ENCODE measurements around the gene ZNF816.

ZNF816 gene

DNA sequence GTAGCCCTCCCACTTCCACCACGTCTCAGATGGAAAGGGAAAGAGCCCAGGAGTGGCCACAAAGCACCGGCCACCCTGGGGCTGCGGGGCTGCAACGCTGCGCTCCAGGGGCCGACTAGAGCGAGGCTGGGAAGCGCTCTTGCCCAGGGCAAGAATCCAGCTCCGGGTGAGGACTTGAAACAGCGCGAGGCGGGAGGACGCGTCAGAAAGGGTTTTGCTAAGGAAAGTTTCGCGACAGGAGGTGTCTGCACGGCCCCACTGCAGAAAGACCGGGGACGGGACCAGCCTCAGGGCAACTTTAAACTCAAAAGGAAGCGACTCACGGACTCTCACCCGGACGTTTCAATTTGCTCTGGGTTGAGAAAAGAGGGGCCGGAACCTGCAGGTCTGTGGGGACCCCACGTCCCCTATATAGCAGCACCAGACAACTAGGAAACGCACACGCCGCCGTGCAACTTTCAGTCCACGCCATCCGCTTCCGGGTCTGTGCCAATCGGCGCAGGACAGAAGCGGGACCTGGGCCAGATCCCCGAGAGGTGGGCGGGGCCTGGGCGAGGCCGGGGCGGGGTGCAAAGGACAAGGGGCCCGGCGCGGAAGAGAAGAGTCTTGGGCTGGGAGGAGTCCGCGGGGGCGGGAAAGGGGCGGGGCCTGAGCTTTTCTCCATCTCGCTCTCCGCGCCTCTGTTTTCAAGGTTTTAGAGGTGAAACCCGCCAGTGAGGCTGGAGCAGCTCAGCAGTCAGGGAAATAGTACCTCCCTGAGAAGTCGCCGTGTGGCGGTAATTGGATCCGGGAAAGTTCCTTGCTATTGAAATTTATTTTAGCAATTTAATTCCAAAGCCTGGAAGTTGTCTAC, at the start of gene ZNF816:
ZNF816 (minus strand) TSS at position 488 of the 853 bp plus-strand sequence. CDS start 6,792 bp downstream, outside the sequence.
- peak; percentile 93 for ATAC-seq (ENCODE audit: low read depth)
- H3K27ac ChIP-seq (ENCODE audit: poor library complexity, severe bottlenecking), result peak within 1 kb of the TSS; percentile 51

DNA sequence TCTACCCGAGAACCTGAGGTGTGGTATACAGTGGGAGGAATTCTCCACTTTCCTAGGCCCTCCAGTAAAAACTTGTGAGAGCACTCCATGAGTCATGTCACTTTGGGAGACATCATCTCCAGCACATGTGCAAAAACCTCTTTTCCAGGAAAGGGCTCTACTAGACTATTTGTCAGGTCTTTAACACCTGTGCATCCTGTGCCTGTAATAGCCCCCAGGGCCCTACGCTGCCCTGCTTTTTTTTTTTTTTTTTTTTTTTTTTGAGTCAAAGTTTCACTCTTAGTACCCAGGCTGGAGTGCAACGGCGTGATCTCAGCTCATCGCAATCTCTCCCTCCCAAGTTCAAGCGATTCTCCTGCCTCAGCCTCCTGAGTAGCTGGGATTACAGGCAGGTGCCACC, 49.3 kb upstream of the ZNF816 start:
- Histone ChIP-seq H3K36me3 (ENCODE audit: low read depth) (no peaks in the 10 kb centered on the region), H3K4me1 (ENCODE audit: insufficient read depth, poor library complexity, severe bottlenecking) (no peaks in the 10 kb centered on the region), H3K27ac (ENCODE audit: poor library complexity, severe bottlenecking) (no peak overlapping the region), H3K4me3 (ENCODE audit: severe bottlenecking) (no peak overlapping the region), H3K9me3 (ENCODE audit: severe bottlenecking) (no peaks in the 10 kb centered on the region), H3K27me3 (ENCODE audit: insufficient read depth, poor library complexity, severe bottlenecking) (no peaks in the 10 kb centered on the region)
- TF ChIP-seq, protein P1, sequence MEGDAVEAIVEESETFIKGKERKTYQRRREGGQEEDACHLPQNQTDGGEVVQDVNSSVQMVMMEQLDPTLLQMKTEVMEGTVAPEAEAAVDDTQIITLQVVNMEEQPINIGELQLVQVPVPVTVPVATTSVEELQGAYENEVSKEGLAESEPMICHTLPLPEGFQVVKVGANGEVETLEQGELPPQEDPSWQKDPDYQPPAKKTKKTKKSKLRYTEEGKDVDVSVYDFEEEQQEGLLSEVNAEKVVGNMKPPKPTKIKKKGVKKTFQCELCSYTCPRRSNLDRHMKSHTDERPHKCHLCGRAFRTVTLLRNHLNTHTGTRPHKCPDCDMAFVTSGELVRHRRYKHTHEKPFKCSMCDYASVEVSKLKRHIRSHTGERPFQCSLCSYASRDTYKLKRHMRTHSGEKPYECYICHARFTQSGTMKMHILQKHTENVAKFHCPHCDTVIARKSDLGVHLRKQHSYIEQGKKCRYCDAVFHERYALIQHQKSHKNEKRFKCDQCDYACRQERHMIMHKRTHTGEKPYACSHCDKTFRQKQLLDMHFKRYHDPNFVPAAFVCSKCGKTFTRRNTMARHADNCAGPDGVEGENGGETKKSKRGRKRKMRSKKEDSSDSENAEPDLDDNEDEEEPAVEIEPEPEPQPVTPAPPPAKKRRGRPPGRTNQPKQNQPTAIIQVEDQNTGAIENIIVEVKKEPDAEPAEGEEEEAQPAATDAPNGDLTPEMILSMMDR (IDR thresholded peaks at IDR 0.05; ENCODE audit: poor library complexity, severe bottlenecking), result no peak
- DNase-seq (ENCODE audit: low spot score) (no peak), ATAC-seq (ENCODE audit: low read depth) (no peak)

More for the DNA sequence above, at the start of gene ZNF816:
- H3K4me1 ChIP-seq (ENCODE audit: insufficient read depth, poor library complexity, severe bottlenecking), result peaks cover 8% of the 10 kb centered on the region
- no peaks in the 10 kb centered on the region for H3K27me3 ChIP-seq (ENCODE audit: insufficient read depth, poor library complexity, severe bottlenecking)
- H3K4me3 ChIP-seq (ENCODE audit: severe bottlenecking), result peak within 1 kb of the TSS; percentile 84
- TF ChIP-seq, protein P1 (IDR thresholded peaks at IDR 0.05; ENCODE audit: poor library complexity, severe bottlenecking), result no peak
- H3K36me3 ChIP-seq (ENCODE audit: low read depth), result peaks cover 5% of the 10 kb centered on the region; the same call in 1 of the 2 replicates
- H3K9me3 ChIP-seq (ENCODE audit: severe bottlenecking), result peaks cover 4% of the 10 kb centered on the region
- DNase-seq (ENCODE audit: low spot score), result peak; percentile 94

DNA sequence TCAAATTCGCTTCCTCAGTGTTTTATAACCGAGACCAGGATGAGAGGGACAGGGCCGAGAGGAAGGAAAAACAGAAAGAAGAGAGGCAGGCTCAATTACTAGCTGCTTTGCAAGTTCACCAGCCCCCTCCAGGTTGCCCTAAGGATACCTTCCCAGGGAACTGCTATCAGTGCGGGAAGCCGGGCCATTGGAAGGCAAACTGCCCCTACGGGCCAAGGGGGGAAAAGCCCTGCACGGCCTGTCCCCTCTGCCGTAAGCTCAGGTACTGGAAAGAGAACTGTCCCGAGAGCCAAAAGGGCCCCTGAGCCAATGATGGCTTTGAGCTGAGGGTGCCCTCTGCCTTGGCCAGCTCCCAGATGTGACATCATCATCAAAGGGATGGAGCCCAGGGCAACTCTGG, 47.8 kb upstream of the ZNF816 start:
- Histone ChIP-seq H3K27me3 (ENCODE audit: insufficient read depth, poor library complexity, severe bottlenecking) (no peaks in the 10 kb centered on the region), H3K4me3 (ENCODE audit: severe bottlenecking) (no peak overlapping the region), H3K36me3 (ENCODE audit: low read depth) (no peaks in the 10 kb centered on the region), H3K27ac (ENCODE audit: poor library complexity, severe bottlenecking) (no peak overlapping the region), H3K9me3 (ENCODE audit: severe bottlenecking) (no peaks in the 10 kb centered on the region), H3K4me1 (ENCODE audit: insufficient read depth, poor library complexity, severe bottlenecking) (no peaks in the 10 kb centered on the region)
- ATAC-seq (ENCODE audit: low read depth) (no peak), DNase-seq (ENCODE audit: low spot score) (no peak)
- TF ChIP-seq, protein P1 (IDR thresholded peaks at IDR 0.05; ENCODE audit: poor library complexity, severe bottlenecking), result no peak

DNA sequence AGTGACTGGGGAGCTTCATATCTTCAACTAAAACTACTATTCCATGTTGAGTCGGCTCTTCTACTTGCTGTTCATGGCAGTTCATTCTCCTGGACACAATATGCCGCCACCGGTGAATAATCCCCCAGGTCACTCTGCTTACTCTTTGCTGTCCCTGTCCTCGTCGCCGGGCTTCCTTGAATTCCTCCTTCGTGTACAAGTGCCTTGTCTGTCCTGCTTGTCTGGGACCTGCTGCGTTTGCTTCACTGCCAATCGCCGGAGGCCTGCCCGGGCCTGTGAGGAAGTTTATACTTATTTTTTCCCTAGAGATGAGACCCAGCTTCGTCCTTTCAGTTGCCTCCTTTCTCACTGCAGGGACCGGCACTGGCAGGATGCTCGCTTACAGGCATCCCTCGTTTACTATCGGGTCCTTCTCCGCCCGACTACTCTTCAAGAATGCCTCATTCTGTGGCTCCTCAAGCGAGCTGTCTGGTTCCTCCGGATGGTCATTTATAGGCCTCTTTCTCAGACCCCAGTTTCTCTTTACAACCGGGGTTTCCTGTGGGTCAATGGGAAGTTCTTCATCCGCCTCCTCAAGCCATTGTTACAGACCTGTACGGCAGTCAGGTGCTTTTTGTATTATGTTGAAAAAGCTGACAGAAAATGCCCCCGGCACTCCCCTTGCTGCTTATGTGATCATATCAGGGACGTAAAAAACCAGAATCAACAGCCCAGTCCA, 45.5 kb upstream of the ZNF816 start:
- ATAC-seq (ENCODE audit: low read depth) (no peak), DNase-seq (ENCODE audit: low spot score) (no peak)
- Histone ChIP-seq H3K27me3 (ENCODE audit: insufficient read depth, poor library complexity, severe bottlenecking) (no peaks in the 10 kb centered on the region), H3K4me3 (ENCODE audit: severe bottlenecking) (no peak overlapping the region), H3K36me3 (ENCODE audit: low read depth) (no peaks in the 10 kb centered on the region), H3K4me1 (ENCODE audit: insufficient read depth, poor library complexity, severe bottlenecking) (no peaks in the 10 kb centered on the region), H3K27ac (ENCODE audit: poor library complexity, severe bottlenecking) (no peak overlapping the region), H3K9me3 (ENCODE audit: severe bottlenecking) (no peaks in the 10 kb centered on the region)
- TF ChIP-seq, protein P1 (IDR thresholded peaks at IDR 0.05; ENCODE audit: poor library complexity, severe bottlenecking), result no peak

Data from RWPE2 (cell line).